Measurements from ENCODE around the gene LRRC26. TPM values are rescaled to one million over a fixed set of nuclear protein-coding genes. Genes with fewer than 3 reads are reported as not detected.
A peak's percentile ranks its signal among the peaks of the same experiment; 100 is the strongest.

LRRC26 gene
- total and polyA plus RNA-seq, 2 of the 13 experiments (the other 11 are each of a cell fraction or from before 2014, with no cell fraction given): not detected

- TF ChIP-seq AHDC1 (CRISPR knock-in tag; IDR thresholded peaks at IDR 0.05; ENCODE audit: borderline replicate concordance) (no peak), PLRG1 (conservative IDR thresholded peaks at IDR 0.05) (no peak), STAG1 (CRISPR knock-in tag; IDR thresholded peaks at IDR 0.05) (no peak), TRIM24 (CRISPR knock-in tag; IDR thresholded peaks at IDR 0.05) (no peak), GATAD1 (CRISPR knock-in tag; IDR thresholded peaks at IDR 0.05) (no peak), ZC3H4 (CRISPR knock-in tag; IDR thresholded peaks at IDR 0.05; ENCODE audit: borderline replicate concordance) (no peak), ZNF512 (CRISPR knock-in tag; IDR thresholded peaks at IDR 0.05) (no peak), PRDM15 (CRISPR knock-in tag; IDR thresholded peaks at IDR 0.05) (no peak), SMARCC2 (IDR thresholded peaks at IDR 0.05) (no peak), ZNF784 (CRISPR knock-in tag; IDR thresholded peaks at IDR 0.05; ENCODE audit: borderline replicate concordance) (peak; percentile 45; the same call in 1 of the 2 replicates), THRA (CRISPR knock-in tag; IDR thresholded peaks at IDR 0.05; ENCODE audit: borderline replicate concordance) (no peak), NFYB (CRISPR knock-in tag; IDR thresholded peaks at IDR 0.05) (no peak), ZNF556 (CRISPR knock-in tag; IDR thresholded peaks at IDR 0.05; ENCODE audit: borderline replicate concordance) (no peak), ZNF510 (CRISPR knock-in tag; IDR thresholded peaks at IDR 0.05; ENCODE audit: low read depth) (no peak), PRPF4 (IDR thresholded peaks at IDR 0.05; ENCODE audit: low read depth, low read length, poor library complexity, severe bottlenecking) (no peak), ZNF10 (CRISPR knock-in tag; IDR thresholded peaks at IDR 0.05; ENCODE audit: borderline replicate concordance, low read depth) (no peak), SIX1 (CRISPR knock-in tag; IDR thresholded peaks at IDR 0.05; ENCODE audit: borderline replicate concordance) (no peak)
These were observed 29.0 kb upstream of the LRRC26 start (continued) for GRCh38 chr9:137198902-137199283.

Measured in HepG2 (cell line).